Measurements from ENCODE around the gene CSPG4.
"Not testable (repeated sequence)": the region's sequence is repeated elsewhere in the genome, so short reads cannot be mapped to it uniquely, and the experiment has no call there.

Gene CSPG4

GRCh38 chr15:75723847-75724660, 11.4 kb upstream of the CSPG4 start:
- peak; percentile 88 for FAIRE-seq

DNA sequence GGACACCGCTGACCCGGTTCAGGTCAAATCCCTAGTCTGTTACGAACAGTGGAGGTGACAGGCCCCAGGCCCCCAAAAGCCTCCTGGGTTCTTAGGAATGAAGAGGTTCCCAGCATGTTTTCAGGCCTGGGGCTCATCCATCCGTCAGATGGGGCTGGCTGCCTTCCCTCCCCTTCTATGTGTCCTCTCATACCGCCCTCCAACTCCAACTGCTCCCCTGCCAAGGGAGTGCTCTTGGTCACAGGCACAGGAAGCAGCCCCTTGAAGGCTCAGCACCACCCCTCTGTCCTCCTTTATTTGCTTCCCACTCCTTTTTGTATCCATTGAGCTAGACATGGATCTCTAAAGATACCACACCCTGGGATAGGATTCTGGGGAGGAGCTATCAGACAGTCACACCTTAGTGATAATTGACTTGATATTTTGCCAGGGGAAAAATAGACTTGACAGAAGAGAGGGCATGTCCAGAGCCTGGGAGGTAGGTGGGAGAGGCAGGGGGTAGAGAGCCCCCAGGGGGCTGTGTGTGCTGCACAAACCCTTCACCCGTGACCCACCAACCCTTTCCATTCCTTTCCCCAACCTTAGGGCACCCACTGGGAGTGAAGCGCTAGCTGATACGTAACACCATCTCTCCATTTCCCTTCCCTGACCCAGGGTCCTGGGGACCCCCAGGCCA, 10.7 kb upstream of the CSPG4 start:
- no peak for FAIRE-seq

- FAIRE-seq = no peak
Observed at GRCh38 chr15:75721923-75722870, 9.5 kb upstream of the CSPG4 start.

DNA sequence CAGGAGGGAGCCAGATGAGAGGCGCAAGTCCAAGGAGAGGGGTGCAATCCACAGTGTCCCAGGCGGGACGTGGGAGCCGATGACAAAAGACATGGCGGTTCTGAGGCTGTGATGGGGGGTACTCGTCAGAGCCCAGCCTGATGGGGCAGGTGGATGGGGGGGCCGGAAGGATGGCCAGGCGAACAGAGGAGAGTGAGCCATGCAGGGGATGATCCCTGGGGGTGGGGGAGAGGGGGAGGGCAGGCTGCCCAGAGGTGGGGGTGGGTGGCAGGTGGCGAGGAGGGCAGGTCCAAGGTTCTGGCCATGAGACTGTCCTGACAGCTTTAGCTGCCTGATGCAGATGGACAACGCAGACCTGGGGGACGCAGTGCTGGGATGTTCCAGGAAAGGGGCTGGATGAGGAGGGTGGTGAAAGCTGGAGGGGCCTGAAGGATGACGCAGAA, 8.9 kb upstream of the CSPG4 start:
- FAIRE-seq = no peak

- FAIRE-seq = no peak
Observed at GRCh38 chr15:75720787-75721479, 8.3 kb upstream of the CSPG4 start.

GRCh38 chr15:75720297-75720696, 7.6 kb upstream of the CSPG4 start:
- no peak for FAIRE-seq

DNA sequence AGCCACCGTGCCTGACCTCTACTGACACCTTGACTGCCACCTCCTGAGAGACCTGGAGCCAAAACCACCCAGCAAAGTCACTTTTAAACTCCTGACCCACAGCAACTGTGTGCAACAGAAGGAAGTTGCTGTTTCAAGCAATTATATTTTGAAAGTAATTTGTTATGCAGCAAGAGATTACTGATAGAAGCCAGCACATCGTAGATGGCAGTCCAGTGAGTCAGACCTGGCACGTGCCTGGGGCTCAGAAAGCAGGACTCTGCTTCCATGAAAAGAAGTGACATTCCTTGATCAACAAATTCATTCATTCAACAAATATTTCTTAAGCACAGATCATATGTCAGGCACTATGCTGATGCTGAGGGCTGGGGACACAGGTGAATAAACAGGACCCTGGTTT, 5.7 kb upstream of the CSPG4 start:
- no peak for FAIRE-seq

- not testable (repeated sequence) for FAIRE-seq
Observed at GRCh38 chr15:75717001-75717400, 4.4 kb upstream of the CSPG4 start.

DNA sequence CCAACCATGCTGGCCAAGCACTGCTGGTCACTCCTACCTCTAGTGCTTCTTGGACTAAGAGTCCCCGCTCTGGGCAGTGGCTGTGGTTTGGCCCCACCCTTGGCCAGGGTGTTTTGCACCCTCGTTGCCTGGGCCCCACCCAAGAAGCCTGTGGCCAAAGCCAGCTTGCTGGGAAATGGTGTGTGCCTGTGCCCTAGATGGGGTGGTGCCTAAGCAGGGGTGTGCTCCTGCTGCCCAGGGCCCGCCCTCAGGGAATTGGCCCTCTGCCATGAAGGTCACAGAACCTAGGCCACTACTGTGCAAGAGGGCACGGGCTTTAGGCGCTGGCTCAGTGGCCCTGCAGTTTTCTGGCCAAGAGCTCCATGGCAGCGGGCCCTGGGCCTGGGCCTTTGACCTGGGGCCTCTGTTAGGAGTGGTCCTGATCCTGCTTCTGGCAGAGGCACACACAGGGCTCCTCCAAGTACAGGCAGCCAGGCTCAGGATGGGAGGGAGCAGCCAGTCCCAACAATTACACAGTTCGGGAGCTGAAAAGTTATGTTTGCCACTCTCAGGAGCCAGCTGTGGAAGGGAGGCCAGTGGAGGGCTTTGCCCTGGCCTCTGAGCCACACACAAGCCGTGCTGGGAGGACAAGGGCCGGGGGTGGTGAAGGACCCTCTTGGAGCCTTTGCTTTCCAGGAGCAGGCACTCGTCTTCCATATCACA, 3.8 kb upstream of the CSPG4 start:
- FAIRE-seq = not testable (repeated sequence)

DNA sequence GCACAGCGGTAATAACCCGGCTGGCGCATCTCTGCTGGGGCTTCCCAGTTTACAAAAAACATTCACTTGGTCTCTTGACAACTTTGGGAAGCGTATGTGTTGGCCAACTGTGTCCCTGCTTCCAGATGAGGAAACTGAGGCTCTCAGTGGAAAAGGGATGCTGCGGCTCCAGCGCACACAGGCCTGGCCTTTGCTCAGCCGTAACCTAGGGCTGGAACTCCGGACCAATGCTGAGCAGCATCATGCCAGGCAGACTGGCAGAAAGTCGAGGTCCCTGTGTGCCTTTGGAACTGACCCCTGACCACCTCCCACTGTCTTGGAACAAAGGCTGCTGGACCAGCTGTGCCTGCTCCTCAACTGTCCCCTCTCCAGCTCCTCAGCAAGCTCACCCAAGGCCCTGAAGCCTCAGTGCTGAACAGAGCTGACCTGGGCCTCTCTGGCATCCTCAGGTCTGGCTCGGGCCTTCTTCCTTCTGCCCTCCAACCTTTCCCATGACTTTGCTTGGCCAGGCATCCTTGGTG, 2.7 kb upstream of the CSPG4 start:
- FAIRE-seq = not testable (repeated sequence)

GRCh38 chr15:75714195-75714594, 1.5 kb upstream of the CSPG4 start:
- no peak for FAIRE-seq

DNA sequence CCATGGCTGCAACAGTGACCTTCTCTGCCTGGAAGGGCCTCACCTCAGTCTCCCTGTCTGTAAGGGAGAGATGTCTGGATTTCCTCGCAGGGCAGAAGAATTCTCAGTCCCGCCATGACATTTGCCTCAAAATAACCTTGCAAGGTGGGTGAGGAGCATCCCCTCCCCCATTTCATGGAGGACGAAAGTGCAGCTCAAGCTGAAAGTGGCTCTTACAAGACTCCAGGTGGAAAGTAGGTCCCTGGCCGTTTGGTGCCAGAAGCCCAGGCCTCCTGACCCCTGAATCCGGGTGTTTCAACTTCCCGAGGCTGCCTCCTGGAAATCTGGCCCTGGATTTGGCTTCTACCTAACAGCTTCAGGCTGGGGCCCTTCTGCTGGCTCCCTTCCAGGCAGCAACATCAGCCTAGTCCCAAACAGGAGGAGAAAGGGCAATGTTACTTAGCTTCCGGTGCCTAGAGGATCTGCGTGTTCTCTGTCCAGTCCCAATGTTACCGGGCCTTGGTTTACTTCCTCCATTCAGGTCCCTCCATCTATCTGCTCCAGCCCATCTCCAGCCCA, 769 bp upstream of the CSPG4 start:
- no peak for FAIRE-seq

DNA sequence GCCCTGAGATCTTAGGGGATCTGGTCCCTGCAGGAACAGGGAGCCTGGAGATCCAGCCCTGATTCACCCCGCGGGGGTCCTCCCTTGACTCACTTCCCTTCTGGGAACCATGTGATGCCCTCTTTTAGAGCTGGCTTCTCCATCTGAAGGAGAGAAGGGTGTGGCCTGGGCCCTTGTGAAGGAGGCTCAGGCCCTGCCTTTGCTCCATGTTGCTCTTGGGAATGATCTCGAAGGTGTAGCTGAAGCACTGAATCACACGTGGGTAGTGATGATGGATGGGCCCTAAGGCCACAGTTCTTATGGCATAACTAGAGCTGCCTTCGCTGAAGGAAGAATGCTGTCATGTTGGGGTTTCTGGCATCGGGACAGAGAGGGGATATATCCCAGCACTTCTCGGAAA, 1.2 kb downstream of the CSPG4 start:
- not testable (repeated sequence) for FAIRE-seq

DNA sequence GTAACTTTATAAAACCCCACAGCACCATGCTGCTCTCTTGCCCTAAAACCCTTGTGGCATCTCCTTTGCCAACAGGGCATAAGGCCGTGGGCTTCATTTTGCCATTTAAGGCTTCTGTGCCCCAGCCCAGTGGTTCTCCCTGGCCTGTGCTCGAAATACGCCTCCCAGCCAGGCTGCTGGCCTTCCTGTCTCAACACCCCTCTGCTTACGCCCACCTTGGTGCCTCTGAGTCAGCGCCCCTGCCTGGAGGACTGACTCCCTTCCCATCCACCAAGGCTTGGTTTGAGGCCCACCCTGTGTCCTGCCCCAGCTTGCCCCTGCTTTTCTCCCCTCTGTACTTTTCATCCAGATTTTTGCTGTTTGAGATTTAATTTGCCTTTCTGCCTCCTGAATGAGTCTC, 1.8 kb downstream of the CSPG4 start:
- not testable (repeated sequence) for FAIRE-seq

- FAIRE-seq = not testable (repeated sequence)
Observed at GRCh38 chr15:75709458-75709857, 3.2 kb downstream of the CSPG4 start.

DNA sequence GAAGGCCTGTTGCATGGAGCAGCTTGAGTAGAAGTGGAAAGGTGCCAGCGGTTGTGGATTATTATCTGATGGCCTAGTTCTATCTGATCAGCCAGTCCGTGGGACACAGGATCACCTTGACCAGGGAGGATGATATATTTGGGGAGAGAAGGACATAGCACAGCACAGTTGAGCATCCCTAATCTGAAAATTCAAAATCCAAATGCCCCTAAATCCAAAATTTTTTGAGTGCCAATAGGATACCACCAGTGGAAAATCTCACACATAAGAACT, 6.0 kb downstream of the CSPG4 start:
- no peak for FAIRE-seq

GRCh38 chr15:75705854-75706681, 6.6 kb downstream of the CSPG4 start:
- FAIRE-seq = no peak

DNA sequence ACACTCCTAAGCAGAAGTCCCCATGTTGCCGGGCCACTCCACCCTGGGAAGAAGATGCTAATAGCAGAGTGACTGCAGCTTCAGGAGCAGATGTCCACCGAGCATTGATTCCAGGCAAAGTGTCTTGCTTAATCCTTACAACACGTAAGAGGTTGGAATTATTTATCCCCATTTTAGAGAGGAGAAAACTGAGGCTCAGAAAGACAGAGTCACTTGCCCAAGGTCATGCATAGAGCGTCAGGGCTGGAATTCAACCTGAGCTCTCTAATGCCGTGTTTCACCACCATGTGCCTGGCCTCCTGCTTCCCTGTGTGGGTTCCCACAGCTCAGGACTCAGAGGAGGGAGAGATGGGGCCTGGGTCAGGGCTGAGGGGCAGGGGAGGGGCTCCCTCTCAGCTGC, 7.3 kb downstream of the CSPG4 start:
- FAIRE-seq = not testable (repeated sequence)

DNA sequence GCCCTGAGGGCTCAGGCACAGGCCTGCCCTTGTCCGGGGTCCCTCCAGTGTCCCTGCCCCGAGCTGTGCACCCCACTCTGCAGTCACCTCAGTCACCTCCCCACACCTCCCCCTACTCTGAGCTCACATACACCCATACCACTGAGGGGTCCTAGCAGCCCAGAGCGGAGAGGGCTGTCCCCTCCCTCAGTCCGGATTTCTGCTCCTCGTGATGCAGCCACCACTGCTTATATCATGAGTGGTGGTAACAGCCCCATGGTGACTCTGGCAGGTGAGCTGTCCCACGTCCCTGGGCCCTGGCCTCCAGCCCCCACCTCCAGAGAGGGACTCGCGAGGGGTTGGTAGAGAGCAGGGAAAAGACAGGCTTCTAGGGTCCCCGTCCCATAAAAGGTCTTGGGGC, 8.0 kb downstream of the CSPG4 start:
- FAIRE-seq = no peak

- FAIRE-seq = no peak
Observed at GRCh38 chr15:75704263-75704615, 8.4 kb downstream of the CSPG4 start.

All from islet of Langerhans (tissue), 1 donor.